Nephron (organoid): ENCODE measurements around the gene IKBKE.

Experiments used
- H3K27ac Mint-ChIP-seq, 3 experiments: 2 replicates each; pipeline ENCODE4 v1.8.0; 2020; ENCODE audit warnings: mixed read lengths in 3 of 3, mild to moderate bottlenecking in 2 of 3, moderate library complexity in 1 of 3
- H3K27me3 Mint-ChIP-seq: 2 replicates; pipeline ENCODE4 v1.8.0; 2021; ENCODE audit warnings: low read depth, mild to moderate bottlenecking, moderate library complexity, mixed read lengths
- H3K36me3 Mint-ChIP-seq: 2 replicates; pipeline ENCODE4 v1.8.0; 2020; ENCODE audit warnings: low read depth, mixed read lengths
- H3K4me1 Mint-ChIP-seq: 2 replicates; pipeline ENCODE4 v1.8.0; 2020; ENCODE audit warnings: mixed read lengths
- H3K4me3 Mint-ChIP-seq, 3 experiments: 2 replicates each; pipeline ENCODE4 v1.8.0; 2020; ENCODE audit warnings: mild to moderate bottlenecking in 3 of 3, mixed read lengths in 3 of 3, moderate library complexity in 2 of 3
- H3K9me3 Mint-ChIP-seq: 2 replicates; pipeline ENCODE4 v1.8.0; 2020; ENCODE audit warnings: mixed read lengths
- CTCF ChIP-seq, 3 experiments: fragments of 200-600 bp; sonication (generic); IDR thresholded peaks; one replicate each; pipeline ENCODE4 v1.5.0; 2021; ENCODE audit warnings: antibody characterized with exemption in 3 of 3; ENCODE audit not compliant: unreplicated experiment in 3 of 3

The IKBKE gene

GRCh38 chr1:206477110-206477509, 6.8 kb downstream of the IKBKE start:
- Mint-ChIP-seq H3K27me3 (peaks cover 6% of the 10 kb centered on the region), H3K4me1 (peaks cover 17% of the 10 kb centered on the region), H3K27ac (no peak overlapping the region), H3K4me3 (no peak overlapping the region), H3K9me3 (no peaks in the 10 kb centered on the region), H3K36me3 (peaks cover 20% of the 10 kb centered on the region)
- TF ChIP-seq CTCF (IDR thresholded peaks at IDR 0.05; ENCODE audit: unreplicated experiment in 3 of 3), result no peak

- H3K27me3 Mint-ChIP-seq, result peaks cover 6% of the 10 kb centered on the region
- TF ChIP-seq CTCF (IDR thresholded peaks at IDR 0.05; ENCODE audit: unreplicated experiment in 3 of 3), result no peak
- H3K4me3 Mint-ChIP-seq, result no peak overlapping the region
- H3K9me3 Mint-ChIP-seq, result no peaks in the 10 kb centered on the region
- H3K4me1 Mint-ChIP-seq, result peaks cover 11% of the 10 kb centered on the region
- peak overlapping the region in 1 of 3 experiments; percentile 78 for H3K27ac Mint-ChIP-seq
- peaks cover 20% of the 10 kb centered on the region for H3K36me3 Mint-ChIP-seq
Observed at GRCh38 chr1:206477581-206478380, 7.5 kb downstream of the IKBKE start.

DNA sequence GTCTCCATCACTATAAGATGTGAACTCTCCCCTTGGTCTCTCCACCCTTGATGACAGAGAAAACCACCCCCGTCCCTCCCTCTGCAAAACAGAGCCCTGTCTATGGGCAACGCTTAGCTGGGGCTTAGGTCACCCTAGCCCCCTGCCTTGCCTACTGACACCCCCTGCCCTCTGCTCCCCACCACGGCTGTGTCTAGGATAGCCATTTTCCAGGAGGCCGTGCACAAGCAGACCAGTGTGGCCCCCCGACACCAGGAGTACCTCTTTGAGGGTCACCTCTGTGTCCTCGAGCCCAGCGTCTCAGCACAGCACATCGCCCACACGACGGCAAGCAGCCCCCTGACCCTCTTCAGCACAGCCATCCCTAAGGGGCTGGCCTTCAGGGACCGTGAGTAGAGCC, 8.5 kb downstream of the IKBKE start:
- peak overlapping the region in 2 of 3 experiments; percentile 68 to 78 for H3K27ac Mint-ChIP-seq
- H3K36me3 Mint-ChIP-seq, result peaks cover 19% of the 10 kb centered on the region
- H3K9me3 Mint-ChIP-seq, result no peaks in the 10 kb centered on the region
- peaks cover 6% of the 10 kb centered on the region for H3K4me1 Mint-ChIP-seq
- H3K4me3 Mint-ChIP-seq, result no peak overlapping the region
- TF ChIP-seq CTCF (IDR thresholded peaks at IDR 0.05; ENCODE audit: unreplicated experiment in 3 of 3), result no peak
- H3K27me3 Mint-ChIP-seq, result peaks cover 3% of the 10 kb centered on the region

GRCh38 chr1:206479183-206480125, 9.2 kb downstream of the IKBKE start:
- peaks cover 19% of the 10 kb centered on the region for H3K36me3 Mint-ChIP-seq
- peaks cover 6% of the 10 kb centered on the region for H3K4me1 Mint-ChIP-seq
- peak; percentile 64 to 84 (median 80) for TF ChIP-seq CTCF (IDR thresholded peaks at IDR 0.05; ENCODE audit: unreplicated experiment in 3 of 3)

GRCh38 chr1:206480211-206480610, 9.9 kb downstream of the IKBKE start:
- TF ChIP-seq CTCF (IDR thresholded peaks at IDR 0.05; ENCODE audit: unreplicated experiment in 3 of 3), result no peak
- peaks cover 16% of the 10 kb centered on the region for H3K36me3 Mint-ChIP-seq
- H3K9me3 Mint-ChIP-seq, result no peaks in the 10 kb centered on the region
- peaks cover 6% of the 10 kb centered on the region for H3K4me1 Mint-ChIP-seq
- no peak overlapping the region for H3K4me3 Mint-ChIP-seq
- peaks cover 3% of the 10 kb centered on the region for H3K27me3 Mint-ChIP-seq
- no peak overlapping the region for H3K27ac Mint-ChIP-seq

More at GRCh38 chr1:206479183-206480125, 9.2 kb downstream of the IKBKE start:
- H3K4me3 Mint-ChIP-seq, result peak overlapping the region in 1 of 3 experiments; percentile 33
- peak overlapping the region; percentile 68 to 78 (median 70) for H3K27ac Mint-ChIP-seq
- H3K9me3 Mint-ChIP-seq, result no peaks in the 10 kb centered on the region
- H3K27me3 Mint-ChIP-seq, result peaks cover 3% of the 10 kb centered on the region
